ENCODE data around the gene PRR22. TPM values are rescaled to one million over a fixed set of nuclear protein-coding genes. Genes with fewer than 3 reads are reported as not detected.
A peak's percentile ranks its signal among the peaks of the same experiment; 100 is the strongest.

Gene PRR22
- total RNA-seq, 4 donors from 2014 or later, result 1.3 to 5.0 (median 2.1) TPM

DNA sequence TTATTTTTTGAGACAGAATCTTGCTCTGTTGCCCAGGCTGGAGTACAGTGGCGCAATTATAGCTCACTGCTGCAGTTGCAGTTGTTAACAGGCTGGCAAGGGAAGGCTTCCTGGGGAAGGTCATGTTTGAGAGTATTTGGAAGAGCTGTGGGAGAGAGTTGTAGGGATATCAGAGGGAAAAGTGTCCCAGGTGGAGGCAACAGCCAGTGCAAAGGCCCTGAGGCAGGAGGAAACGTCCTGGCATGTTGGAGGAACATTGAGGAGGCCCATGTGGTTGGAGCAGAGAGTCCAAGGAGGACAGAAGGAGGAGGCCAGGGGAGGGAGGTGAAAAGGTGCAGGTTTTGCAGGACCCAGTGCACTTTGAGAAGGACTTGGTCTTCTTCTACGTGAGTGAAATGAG lies 8.6 kb upstream of the PRR22 start:
- TF ChIP-seq, protein P1, sequence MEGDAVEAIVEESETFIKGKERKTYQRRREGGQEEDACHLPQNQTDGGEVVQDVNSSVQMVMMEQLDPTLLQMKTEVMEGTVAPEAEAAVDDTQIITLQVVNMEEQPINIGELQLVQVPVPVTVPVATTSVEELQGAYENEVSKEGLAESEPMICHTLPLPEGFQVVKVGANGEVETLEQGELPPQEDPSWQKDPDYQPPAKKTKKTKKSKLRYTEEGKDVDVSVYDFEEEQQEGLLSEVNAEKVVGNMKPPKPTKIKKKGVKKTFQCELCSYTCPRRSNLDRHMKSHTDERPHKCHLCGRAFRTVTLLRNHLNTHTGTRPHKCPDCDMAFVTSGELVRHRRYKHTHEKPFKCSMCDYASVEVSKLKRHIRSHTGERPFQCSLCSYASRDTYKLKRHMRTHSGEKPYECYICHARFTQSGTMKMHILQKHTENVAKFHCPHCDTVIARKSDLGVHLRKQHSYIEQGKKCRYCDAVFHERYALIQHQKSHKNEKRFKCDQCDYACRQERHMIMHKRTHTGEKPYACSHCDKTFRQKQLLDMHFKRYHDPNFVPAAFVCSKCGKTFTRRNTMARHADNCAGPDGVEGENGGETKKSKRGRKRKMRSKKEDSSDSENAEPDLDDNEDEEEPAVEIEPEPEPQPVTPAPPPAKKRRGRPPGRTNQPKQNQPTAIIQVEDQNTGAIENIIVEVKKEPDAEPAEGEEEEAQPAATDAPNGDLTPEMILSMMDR (IDR thresholded peaks at IDR 0.05), result no peak
- no peak for TF ChIP-seq POLR2A (IDR thresholded peaks at IDR 0.05)
- 77 to 88% methylated on average over 2 to 3 of the region's 3 CpGs for WGBS, 2 donors
- H3K9me3 ChIP-seq, result no peaks in the 10 kb centered on the region
- H3K4me3 ChIP-seq, result no peak overlapping the region
- no peaks in the 10 kb centered on the region for H3K27me3 ChIP-seq
- H3K36me3 ChIP-seq, result peaks cover 10 to 19% (median 17%) of the 10 kb centered on the region in 3 donors
- intact Hi-C loops (cut with DNase I), result no loop called here
- no peak overlapping the region for H3K27ac ChIP-seq
- peaks cover 13 to 30% (median 15%) of the 10 kb centered on the region in 3 donors for H3K4me1 ChIP-seq
- no peak for DNase-seq

DNA sequence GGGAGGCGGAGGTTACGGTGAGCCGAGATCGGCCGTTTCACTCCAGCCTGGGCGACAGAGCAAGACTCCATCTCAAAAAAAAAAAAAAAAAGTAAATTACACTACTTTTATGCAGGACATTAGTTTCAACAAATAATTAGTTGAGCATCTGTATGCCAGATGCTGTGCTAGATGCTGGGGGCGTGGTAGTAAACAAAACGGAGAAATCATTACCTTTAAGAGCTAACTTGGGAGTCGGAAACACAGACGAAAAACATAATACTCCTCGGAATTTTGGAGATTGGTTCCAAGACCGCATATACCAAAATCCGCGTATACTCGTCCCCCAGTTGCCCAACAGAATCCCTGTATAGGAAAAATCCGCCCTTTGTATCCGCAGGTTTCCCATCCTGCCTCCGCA lies 7.7 kb upstream of the PRR22 start:
- Histone ChIP-seq H3K27me3 (no peaks in the 10 kb centered on the region), H3K36me3 (peaks cover 19 to 28% (median 26%) of the 10 kb centered on the region in 3 donors), H3K4me3 (no peak overlapping the region), H3K27ac (no peak overlapping the region), H3K4me1 (peaks cover 13 to 30% (median 15%) of the 10 kb centered on the region in 3 donors), H3K9me3 (no peaks in the 10 kb centered on the region)
- 84 to 88% methylated on average over 18 of the region's 18 CpGs for WGBS, 2 donors
- no peak for DNase-seq
- TF ChIP-seq, protein P1 (IDR thresholded peaks at IDR 0.05), result no peak
- no peak for TF ChIP-seq POLR2A (IDR thresholded peaks at IDR 0.05)
- intact Hi-C loops (cut with DNase I), result no loop called here

- peak within 1 kb of the TSS; percentile 97 to 99 (median 98) for H3K27ac ChIP-seq
- H3K36me3 ChIP-seq, result peaks cover 33 to 42% (median 40%) of the 10 kb centered on the region in 3 donors
- peak; percentile 92 for DNase-seq
- TF ChIP-seq, protein P1 (IDR thresholded peaks at IDR 0.05), result peak in 2 of 6 experiments; percentile 10 to 24
- peak in 2 of 4 donors; percentile 60 to 76 for TF ChIP-seq POLR2A (IDR thresholded peaks at IDR 0.05)
- peaks cover 13 to 30% (median 15%) of the 10 kb centered on the region in 3 donors for H3K4me1 ChIP-seq
- WGBS, 2 donors, result 18 to 24% methylated on average over 36 to 44 of the region's 72 CpGs
- peak within 1 kb of the TSS; percentile 74 to 89 (median 81) for H3K4me3 ChIP-seq
- H3K27me3 ChIP-seq, result no peaks in the 10 kb centered on the region
- intact Hi-C loops (cut with DNase I), result no loop called here
- no peaks in the 10 kb centered on the region for H3K9me3 ChIP-seq
Measured at GRCh38 chr19:5790559-5791520, 6.3 kb upstream of the PRR22 start, which contains the start of gene DUS3L. DUS3L (minus strand) TSS chr19:5791163; CDS start chr19:5791141, 22 bp downstream.

GRCh38 chr19:5789886-5790558 lies 5.5 kb upstream of the PRR22 start:
- Histone ChIP-seq H3K4me1 (peaks cover 13 to 29% (median 15%) of the 10 kb centered on the region in 3 donors), H3K36me3 (peaks cover 41 to 50% (median 48%) of the 10 kb centered on the region in 3 donors), H3K27me3 (no peaks in the 10 kb centered on the region), H3K4me3 (peak overlapping the region; percentile 74 to 89 (median 81)), H3K9me3 (no peaks in the 10 kb centered on the region), H3K27ac (peak overlapping the region; percentile 97 to 99 (median 98))
- 34 to 61% methylated on average over 24 to 26 of the region's 26 CpGs for WGBS, 2 donors
- intact Hi-C loops (cut with DNase I), result no loop called here
- TF ChIP-seq, protein P1 (IDR thresholded peaks at IDR 0.05), result no peak
- TF ChIP-seq POLR2A (IDR thresholded peaks at IDR 0.05), result no peak
- no peak for DNase-seq
